CD4-positive, alpha-beta T cell treated with Interleukin-15 for 1 hour (primary cell): ENCODE measurements around the gene AHCTF1.
"Not testable (repeated sequence)": the region's sequence is repeated elsewhere in the genome, so short reads cannot be mapped to it uniquely, and the experiment has no call there.

Experiments used
- DNase-seq: peaks from one replicate; pipeline ENCODE4 v3.0.0-alpha.2; 2020

AHCTF1 gene

DNA sequence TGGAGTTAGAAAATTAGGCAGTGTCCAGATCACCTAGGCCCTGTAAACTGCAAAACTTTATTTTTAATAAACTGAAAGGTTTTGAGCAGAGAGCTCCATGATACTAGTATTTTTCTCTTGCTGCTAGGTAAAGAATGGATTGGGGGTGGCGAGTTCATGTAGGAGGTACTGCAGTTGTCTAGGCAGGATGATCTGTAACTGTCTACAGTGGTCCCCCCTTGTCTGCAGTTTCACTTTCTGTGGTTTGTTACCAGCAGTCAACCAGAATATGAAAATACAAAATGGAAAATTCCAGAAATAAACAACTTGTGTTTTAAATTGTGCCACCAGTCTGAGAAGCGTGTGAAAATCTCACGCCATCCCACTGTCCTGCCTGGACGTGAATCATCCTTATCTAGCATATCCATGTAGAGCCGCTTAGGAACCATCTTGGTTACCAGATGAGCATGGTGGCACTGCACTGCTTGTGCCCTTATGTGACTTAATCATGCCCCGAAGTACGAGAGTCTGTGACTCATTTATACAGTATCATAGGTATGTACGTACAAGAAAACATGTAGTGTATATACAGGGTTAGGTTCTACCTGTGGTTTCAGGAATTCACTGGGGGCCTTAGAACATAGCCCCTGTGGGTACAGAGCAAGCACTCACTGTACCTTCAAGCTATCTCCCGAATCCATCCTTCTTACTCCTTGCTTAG, 94.2 kb downstream of the AHCTF1 start:
- no peak for DNase-seq

GRCh38 chr1:246836209-246836966, 95.4 kb downstream of the AHCTF1 start:
- no peak for DNase-seq

- no peak for DNase-seq
Observed at GRCh38 chr1:246831543-246831942, 100.2 kb downstream of the AHCTF1 start.

DNA sequence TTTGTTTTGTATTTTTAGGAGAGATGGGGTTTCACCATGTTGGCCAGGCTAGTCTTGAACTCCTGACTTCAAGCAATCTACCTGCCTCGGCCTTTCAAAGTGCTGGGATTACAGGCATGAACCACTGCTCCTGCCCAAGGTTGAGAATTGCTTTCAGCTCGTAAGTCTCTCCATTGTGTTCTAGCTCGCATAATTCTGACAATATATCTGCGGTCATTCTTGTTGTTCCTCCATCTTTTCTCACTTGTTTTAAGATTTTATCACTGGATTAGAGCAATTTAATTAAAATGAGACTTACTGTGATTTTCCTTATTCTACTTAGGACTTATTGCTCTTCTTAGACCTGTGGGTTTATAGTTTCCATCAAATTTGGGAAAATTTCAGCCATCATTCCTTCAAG, 102.9 kb downstream of the AHCTF1 start:
- DNase-seq = no peak

GRCh38 chr1:246827396-246827795, 104.4 kb downstream of the AHCTF1 start:
- no peak for DNase-seq

- DNase-seq = no peak
Observed at GRCh38 chr1:246825557-246826175, 106.1 kb downstream of the AHCTF1 start.

- DNase-seq = no peak
Observed at GRCh38 chr1:246824541-246824940, 107.2 kb downstream of the AHCTF1 start.

GRCh38 chr1:246822154-246822553, 109.6 kb downstream of the AHCTF1 start:
- DNase-seq = not testable (repeated sequence)

DNA sequence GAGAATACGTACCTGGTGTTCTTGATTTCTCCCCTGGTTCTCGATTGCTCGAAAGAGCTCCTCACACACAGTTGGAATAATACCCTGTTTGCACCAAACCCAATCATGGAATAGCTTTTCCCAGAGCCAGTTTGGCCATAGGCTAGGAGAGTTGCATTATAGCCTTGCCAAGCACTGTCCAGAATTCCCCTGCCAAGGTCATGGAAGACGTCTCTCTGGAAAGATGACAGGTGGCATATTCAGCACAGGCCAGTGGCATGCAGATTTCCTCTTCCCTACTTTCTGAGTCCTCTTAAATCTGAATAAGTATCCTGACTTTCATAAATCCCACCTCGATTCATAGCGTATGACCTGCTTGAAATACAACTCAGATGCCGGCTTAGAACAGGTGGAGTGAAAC, 111.1 kb downstream of the AHCTF1 start:
- no peak for DNase-seq

DNA sequence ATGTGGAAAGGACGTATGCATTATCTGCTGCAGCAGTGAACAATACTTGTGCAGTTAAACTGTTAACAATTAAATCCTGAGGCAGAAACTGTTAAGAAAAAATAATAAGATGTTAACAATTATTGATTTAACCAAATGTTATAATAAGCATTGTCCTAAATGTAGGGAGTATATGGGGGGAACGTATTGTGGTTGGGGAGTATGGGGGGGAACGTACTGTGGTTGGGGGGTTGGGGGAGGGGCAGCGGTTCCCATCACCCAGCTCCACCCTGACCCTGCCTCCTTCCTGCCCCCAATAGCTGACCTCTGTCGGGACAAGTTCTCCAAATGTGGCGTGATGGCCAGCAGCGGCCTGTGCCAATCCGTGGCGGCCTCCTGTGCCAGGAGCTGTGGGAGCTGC, 114.0 kb downstream of the AHCTF1 start:
- not testable (repeated sequence) for DNase-seq

GRCh38 chr1:246815693-246816270, 116.0 kb downstream of the AHCTF1 start:
- DNase-seq = no peak

GRCh38 chr1:246814890-246815289, 116.9 kb downstream of the AHCTF1 start:
- DNase-seq = no peak

- not testable (repeated sequence) for DNase-seq
Observed at GRCh38 chr1:246813325-246813724, 118.4 kb downstream of the AHCTF1 start.

- no peak for DNase-seq
Observed at GRCh38 chr1:246811985-246812384, 119.8 kb downstream of the AHCTF1 start.

DNA sequence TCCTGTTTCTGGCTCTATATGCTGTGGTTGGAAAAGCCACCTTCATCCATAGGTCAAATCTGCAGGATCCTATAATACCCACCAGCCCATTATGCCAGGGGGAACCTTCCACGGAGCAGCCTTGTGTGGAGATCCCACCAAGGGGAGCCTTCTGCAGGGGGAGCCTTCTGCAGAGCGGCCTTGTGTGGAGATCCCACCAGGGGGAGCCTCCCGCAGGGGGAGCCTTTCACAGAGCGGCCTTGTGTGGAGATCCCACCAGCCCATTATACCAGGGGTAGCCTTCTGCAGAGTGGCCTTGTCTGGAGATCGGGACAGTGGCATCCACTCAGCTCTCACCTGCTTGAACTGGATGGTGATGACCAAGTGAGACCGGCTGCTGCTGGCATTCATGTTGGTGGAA, 122.3 kb downstream of the AHCTF1 start:
- no peak for DNase-seq

- DNase-seq = no peak
Observed at GRCh38 chr1:246805135-246805716, 126.5 kb downstream of the AHCTF1 start.

- DNase-seq = no peak
Observed at GRCh38 chr1:246803883-246804282, 127.9 kb downstream of the AHCTF1 start.

- DNase-seq = no peak
Observed at GRCh38 chr1:246803373-246803772, 128.4 kb downstream of the AHCTF1 start.

DNA sequence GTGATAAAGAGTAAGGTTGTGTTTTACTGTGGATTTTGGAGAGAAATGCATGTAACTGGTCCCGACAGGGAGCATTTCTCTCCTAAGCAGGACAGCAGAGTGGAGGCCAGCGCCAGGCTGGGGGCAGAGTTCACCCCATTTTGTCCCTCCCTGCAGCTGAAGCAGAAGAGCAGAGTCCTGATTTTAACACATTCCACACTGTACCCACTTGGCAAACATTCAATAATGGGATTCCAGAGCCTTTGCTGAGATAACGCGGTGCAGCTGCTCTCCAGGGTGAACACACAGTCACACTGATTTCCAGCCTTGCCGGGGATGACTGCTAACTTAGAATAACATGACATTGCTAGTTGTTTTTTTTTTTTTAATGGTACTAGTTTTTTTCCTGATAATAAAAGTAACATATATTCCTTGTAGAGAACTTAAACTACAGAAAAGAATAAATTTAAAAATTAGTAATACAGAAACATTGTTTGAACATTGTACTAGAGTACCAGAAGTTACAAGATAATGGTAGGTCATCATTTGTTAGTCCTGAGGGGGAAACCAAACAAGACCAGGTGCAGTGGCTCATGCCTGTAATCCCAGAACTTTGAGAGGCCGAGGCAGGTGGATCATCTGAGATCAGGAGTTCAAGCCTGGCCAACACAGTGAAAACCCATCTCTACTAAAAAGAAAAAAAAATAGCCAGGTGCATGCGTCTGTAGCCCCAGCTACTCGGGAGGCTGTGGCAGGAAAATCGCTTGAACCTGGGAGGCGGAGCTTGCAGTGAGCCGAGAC, 130.3 kb downstream of the AHCTF1 start:
- DNase-seq = no peak

- DNase-seq = no peak
Observed at GRCh38 chr1:246800756-246801155, 131.0 kb downstream of the AHCTF1 start.

- no peak for DNase-seq
Observed at GRCh38 chr1:246800356-246800755, 131.4 kb downstream of the AHCTF1 start.
